SIG-M5 (cell line): ENCODE measurements around the gene PLD1.
"Not testable (repeated sequence)": the region's sequence is repeated elsewhere in the genome, so short reads cannot be mapped to it uniquely, and the experiment has no call there.

Experiments
- DNase-seq: peaks from one replicate; lab custom pipeline; 2025; lab: John Stamatoyannopoulos, UW

Gene PLD1

GRCh38 chr3:171694888-171695287 is 115.4 kb downstream of the PLD1 start:
- DNase-seq: no peak

GRCh38 chr3:171692551-171692950 is 117.7 kb downstream of the PLD1 start:
- not testable (repeated sequence) for DNase-seq

GRCh38 chr3:171691485-171691884 is 118.8 kb downstream of the PLD1 start:
- no peak for DNase-seq

GRCh38 chr3:171690281-171690680 is 120.0 kb downstream of the PLD1 start:
- DNase-seq: no peak

- DNase-seq: no peak
Observed at GRCh38 chr3:171688593-171688992, 121.7 kb downstream of the PLD1 start.

DNA sequence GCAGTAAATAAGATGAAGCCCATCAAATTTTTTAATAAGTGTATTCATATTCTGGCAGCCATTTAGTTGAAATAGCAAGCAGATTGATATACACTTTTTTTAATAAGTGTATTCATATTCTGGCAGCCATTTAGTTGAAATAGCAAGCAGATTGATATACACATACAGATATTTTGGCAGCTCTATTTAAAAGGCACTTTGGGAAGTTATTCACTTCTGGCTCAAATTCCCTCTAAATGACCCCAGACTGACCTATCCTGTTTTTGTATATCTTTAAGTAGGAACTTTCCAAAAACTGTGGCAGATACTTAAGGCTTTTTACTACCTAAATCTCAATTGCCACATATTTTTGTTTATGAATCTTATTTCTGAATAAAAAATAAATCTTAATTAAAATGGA is 122.3 kb downstream of the PLD1 start:
- DNase-seq: no peak

- no peak for DNase-seq
Observed at GRCh38 chr3:171687581-171687980, 122.7 kb downstream of the PLD1 start.

DNA sequence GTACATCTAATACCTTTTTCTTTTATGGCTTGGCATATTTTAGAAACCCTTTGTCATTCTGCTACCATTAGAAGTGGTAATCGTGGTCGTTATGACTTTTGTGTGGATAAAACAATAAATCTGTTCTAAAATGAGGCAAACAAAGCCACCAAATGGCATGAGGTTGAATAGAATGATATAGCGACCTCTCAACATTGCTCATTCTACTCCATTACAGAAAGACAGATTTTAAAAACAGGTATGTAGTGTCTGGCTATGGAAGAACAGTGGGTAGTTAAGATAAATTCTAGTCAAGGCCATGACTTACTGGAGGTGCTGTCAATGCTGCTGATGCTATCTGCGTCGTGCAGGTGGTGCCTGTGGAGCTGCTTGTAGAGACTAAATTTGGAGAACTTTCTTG is 123.2 kb downstream of the PLD1 start:
- DNase-seq: no peak

DNA sequence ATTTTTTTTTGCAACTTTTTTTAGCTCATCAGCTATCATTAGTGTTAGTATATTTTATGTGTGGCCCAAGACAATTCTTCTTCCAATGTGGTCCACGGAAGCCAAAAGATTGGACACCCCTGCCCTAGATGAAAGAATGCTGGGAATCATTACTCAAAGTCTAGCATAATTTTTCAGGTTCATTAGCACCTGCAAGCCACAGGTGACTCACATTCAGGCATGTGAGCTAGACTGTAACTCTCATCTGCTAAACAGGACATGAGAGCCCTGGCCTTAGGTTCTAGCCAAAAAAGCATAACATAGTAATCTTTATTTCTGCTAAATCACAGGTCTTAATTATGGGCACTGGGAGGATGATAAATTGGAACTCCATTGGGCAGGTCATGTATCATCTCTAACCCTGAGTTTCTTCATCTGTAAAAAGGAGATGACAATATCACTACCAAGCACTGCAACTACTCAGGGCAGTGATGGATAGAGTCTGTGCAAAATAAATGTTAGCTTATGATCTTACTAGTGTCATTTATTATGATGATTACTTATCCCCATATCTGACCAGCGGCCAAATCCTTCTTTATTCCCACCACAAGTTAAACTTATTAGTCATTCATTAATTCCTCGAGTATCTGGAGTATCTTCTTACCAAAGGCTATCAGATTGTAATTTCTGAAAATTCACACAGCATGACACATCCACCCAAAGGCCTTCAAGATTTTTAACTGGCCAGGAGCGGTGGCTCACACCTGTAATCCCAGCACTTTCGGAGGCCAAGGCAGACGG is 125.0 kb downstream of the PLD1 start:
- no peak for DNase-seq

DNA sequence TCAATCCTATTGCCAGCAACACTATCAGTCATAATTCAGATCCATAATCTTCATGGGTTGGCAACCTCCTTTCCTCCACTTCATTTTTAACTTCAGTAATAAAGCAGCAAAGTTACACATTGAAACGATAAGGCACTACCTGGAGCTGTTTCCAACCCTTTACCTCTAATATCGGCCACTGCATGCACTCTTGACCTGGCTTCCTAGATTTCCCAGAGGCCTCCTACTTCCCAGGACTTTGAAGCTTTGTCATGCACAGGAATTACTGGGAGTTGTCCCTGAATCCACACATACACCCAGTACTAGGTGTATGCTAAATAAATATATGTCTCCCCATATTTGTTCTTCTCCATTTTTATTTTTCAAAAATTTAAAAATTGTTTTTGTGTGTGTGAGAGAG is 126.1 kb downstream of the PLD1 start:
- DNase-seq: no peak

GRCh38 chr3:171682743-171683142 is 127.5 kb downstream of the PLD1 start:
- no peak for DNase-seq

DNA sequence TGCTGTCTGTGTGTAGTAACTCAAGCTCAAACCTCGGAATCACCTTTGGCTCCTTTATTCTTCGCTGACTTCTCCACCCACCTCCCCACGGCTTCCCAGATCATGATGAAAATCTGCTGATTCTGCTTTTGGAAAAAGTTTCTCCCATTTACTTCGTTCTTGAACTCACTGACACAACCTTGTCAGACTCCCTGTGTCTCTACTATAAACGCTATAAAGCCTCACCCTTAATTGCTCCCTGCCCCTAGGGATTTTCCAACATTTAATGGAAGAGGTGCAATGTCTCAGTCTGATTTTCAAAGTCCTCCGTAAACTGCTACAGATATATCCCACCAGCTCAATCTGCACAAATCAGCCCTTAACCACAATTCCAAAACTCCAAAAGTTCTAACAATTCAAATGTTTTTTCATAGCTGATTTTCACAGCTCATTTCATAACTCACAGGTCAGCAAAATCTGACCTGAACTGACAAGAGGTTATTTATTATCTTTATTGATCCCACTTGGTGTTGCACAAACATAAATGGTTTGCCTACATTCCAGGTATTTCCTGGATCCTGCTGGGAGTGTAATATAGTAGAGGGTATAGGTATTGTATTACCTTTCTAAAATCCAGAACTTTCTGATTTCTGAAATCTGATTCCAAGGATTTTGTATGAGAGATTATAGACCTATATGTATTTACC is 129.4 kb downstream of the PLD1 start:
- no peak for DNase-seq

DNA sequence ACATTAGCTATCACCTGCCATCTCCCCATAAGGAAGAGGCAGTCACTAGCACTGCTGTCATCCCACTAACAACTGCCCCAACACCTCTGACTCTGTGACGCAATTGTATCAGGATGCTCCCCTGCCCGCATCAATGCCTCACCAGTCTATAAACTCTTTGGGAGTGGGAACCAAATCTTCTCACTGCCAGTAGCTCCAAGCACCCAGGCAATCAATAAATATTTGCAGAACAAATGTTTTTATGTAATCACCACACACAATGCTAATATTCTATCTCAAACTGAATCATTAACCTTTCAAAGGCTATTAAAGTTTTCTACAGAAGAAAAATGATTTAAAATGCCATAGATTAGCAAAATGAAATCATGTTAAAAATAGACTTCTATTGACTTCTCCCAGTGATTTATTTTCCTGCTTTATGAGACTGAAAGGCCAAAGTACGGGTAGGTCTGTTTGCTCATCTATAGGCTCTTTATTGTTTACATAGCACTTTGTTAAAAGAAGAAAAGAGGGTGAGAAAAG is 131.3 kb downstream of the PLD1 start:
- no peak for DNase-seq

GRCh38 chr3:171677706-171678105 is 132.6 kb downstream of the PLD1 start:
- DNase-seq: no peak

DNA sequence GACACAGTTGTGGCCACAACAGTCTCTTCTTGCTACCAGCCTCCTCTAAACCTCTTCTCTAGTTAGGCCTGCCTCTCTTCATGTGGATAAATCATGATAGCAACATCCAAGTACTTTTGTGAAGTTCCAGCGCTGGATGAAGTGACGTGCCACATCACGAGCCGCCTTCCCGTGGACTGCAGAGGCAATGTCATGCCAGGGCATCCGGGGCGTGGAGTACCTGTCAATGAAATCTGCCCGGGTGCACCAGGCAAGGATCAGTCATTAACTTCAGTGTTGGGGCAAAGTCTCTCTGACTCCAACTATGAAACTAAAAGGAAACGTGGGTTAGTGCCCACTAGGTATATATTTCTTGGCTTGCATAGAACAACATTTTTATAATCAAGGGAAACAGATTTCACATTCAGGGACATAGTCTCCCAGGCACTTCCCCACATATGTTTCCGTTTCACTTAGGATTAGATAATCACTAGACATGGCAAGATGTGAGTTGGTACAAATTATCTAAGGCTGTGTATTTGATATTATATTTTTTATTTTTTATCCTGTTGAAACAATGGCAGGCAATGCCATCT is 133.6 kb downstream of the PLD1 start:
- no peak for DNase-seq

GRCh38 chr3:171673951-171674350 is 136.3 kb downstream of the PLD1 start:
- DNase-seq: no peak

DNA sequence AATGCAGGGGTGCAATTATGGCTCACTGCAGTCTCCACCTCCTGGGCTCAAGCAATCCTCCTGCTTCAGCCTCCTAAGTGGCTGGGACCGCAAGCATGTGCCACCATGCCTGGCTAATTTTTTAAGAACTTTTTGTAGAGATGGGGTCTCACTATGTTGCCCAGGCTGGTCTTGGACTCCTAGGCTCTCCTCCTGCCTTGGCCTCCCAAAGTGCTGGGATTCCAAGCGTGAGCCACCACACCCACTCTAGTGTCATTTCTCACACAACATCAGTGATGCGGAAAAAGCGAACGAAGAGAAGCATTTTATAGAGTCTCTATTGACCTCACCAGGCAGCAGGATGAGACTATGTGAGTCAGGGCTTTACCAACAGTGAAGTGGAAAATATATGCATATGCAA is 137.7 kb downstream of the PLD1 start:
- DNase-seq: no peak

GRCh38 chr3:171672124-171672523 is 138.2 kb downstream of the PLD1 start:
- no peak for DNase-seq

DNA sequence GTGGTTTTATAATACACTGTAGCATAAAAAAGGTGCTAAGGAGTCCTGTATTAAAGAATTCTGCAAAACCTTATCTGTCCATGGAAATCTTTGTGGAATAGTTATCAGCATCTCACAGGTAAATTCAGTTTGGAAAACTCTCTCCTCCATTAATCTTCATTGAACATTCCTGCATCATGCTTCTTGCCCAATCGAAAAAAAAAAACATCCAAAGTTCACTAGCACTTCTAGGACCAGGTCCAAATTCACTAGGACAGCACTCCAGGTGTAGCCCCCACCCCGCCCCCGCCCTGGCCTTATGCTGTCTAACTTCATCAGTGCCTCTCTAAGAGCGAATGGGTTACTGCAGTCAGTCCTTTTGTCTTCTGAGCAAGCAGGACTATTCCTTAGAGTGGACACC is 138.6 kb downstream of the PLD1 start:
- no peak for DNase-seq

DNA sequence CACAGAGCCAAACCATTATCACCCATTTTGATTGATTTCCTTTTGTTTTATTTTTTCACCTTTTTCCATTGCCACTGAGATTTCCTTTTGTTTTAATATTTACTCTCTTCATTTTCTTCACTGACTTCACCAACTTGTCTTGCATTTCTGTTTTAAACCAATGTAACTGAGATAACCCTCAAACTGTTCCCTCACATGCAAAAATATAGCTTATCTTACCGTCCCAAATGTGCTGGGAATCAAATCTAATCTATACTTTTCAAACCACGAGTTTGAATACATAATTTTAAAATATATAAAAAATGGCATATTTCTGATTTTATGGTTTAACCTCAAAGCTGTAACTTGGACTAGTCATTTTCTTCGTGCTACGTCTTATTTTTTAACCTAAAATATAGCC is 143.8 kb downstream of the PLD1 start:
- DNase-seq: no peak

GRCh38 chr3:171663805-171664204 is 146.5 kb downstream of the PLD1 start:
- no peak for DNase-seq

DNA sequence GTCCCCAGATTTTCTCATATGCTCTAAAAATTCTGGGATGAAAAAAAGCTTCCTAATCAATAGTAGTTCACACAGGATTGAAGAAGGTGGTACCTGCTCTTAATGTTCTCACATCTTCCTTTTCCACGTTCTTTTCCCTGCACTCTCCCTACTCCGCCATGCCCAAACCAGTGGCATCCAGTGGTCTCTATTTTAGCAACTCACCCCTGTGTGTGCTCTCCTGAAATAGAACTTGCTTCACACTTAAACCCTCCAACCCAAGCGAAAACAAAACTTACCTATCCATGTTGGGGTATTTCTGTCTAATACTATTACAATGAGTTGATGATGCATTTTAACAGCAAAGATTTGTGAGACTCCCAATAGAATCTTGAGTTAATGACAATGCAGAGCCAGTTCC is 148.8 kb downstream of the PLD1 start:
- no peak for DNase-seq

- DNase-seq: no peak
Observed at GRCh38 chr3:171660188-171660587, 150.1 kb downstream of the PLD1 start.
